ENCODE measurements around the gene PLXNA3.

The PLXNA3 gene

DNA sequence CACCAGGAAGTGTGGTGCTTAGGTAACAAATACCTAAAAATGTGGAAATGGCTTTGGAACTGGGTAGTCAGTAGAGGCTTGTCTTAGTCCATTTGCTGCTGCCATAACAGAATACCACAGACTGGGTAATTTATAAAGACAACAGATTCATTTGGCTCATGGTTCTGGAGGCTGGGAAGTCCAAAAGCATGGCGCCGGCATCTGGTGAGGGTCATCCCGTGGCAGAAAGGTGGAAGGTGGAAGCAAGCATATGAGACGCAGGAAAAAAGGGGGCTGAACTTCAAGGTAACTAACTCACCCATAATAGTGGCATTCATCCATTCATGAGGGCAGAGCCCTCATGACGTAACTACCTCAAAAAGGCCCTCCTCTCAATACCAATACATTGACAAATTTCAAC lies 51.4 kb downstream of the PLXNA3 start:
- H3K36me3 ChIP-seq (ENCODE audit: control insufficient read depth in 2 of 2, insufficient read depth in 2 of 2, low read length in 2 of 2): peaks cover 3 to 16% of the 10 kb centered on the region in 2 donors
- H3K9ac ChIP-seq (ENCODE audit: low read depth in 1 of 2, low read length in 2 of 2): no peak overlapping the region
- peaks cover 0 to 2% of the 10 kb centered on the region in 2 donors for H3K27me3 ChIP-seq (ENCODE audit: control insufficient read depth in 2 of 2, insufficient read depth in 2 of 2, low read length in 2 of 2)
- no peak overlapping the region for H3K4me3 ChIP-seq (ENCODE audit: low read length in 2 of 2)
- no peak overlapping the region for H3K27ac ChIP-seq (ENCODE audit: low read depth in 2 of 2, low read length in 2 of 2)
- no peaks in the 10 kb centered on the region for H3K4me1 ChIP-seq (ENCODE audit: control insufficient read depth in 2 of 2, insufficient read depth in 2 of 2, low read length in 2 of 2)
- peaks cover 0 to 2% of the 10 kb centered on the region in 2 donors for H3K9me3 ChIP-seq (ENCODE audit: control insufficient read depth in 2 of 2, low read length in 2 of 2)

- Histone ChIP-seq H3K4me1 (ENCODE audit: control insufficient read depth in 2 of 2, insufficient read depth in 2 of 2, low read length in 2 of 2) (peaks cover 0 to under 1% of the 10 kb centered on the region in 2 donors), H3K9me3 (ENCODE audit: control insufficient read depth in 2 of 2, low read length in 2 of 2) (peaks cover 0 to 2% of the 10 kb centered on the region in 2 donors), H3K36me3 (ENCODE audit: control insufficient read depth in 2 of 2, insufficient read depth in 2 of 2, low read length in 2 of 2) (peaks cover 3 to 7% of the 10 kb centered on the region in 2 donors), H3K27ac (ENCODE audit: low read depth in 2 of 2, low read length in 2 of 2) (no peak overlapping the region), H3K4me3 (ENCODE audit: low read length in 2 of 2) (no peak overlapping the region), H3K9ac (ENCODE audit: low read depth in 1 of 2, low read length in 2 of 2) (no peak overlapping the region), H3K27me3 (ENCODE audit: control insufficient read depth in 2 of 2, insufficient read depth in 2 of 2, low read length in 2 of 2) (no peaks in the 10 kb centered on the region)
Measured at GRCh38 chrX:154511761-154512160, 53.7 kb downstream of the PLXNA3 start.

DNA sequence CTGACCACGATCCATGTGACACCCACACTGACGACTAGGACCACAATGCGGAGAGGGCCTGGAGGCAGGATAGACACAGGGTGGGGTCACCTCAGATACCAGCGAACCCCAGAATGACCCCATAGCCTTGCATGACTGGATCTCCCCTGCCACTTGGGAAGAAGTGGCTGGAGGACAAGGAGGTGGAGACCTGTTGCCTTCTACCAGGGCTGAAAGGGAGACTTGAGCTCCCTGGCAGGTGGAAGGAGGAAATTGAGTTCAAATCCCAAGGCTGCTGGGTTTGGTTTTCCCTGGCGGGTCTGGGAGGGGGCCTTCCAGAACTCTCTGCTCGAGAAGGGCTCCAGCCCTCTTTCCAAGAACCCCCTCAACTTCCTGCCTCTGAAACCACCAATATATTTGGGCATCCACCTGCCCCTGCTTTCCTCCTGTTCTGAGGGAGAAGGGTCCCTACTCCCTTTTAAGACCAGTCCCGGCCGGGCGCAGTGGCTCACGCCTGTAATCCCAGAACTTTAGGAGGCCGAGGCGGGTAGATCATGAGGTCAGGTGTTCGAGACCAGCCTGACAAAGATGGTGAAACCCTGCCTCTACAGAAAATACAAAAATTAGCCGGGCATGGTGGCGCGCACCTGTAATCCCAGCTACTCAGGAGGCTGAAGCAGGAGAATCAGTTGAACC lies 54.9 kb downstream of the PLXNA3 start:
- H3K9ac ChIP-seq (ENCODE audit: low read depth in 1 of 2, low read length in 2 of 2): no peak overlapping the region
- peaks cover 4 to 11% of the 10 kb centered on the region in 2 donors for H3K4me1 ChIP-seq (ENCODE audit: control insufficient read depth in 2 of 2, insufficient read depth in 2 of 2, low read length in 2 of 2)
- peaks cover 3% of the 10 kb centered on the region in 2 donors for H3K36me3 ChIP-seq (ENCODE audit: control insufficient read depth in 2 of 2, insufficient read depth in 2 of 2, low read length in 2 of 2)
- no peak overlapping the region for H3K27ac ChIP-seq (ENCODE audit: low read depth in 2 of 2, low read length in 2 of 2)
- no peak overlapping the region for H3K4me3 ChIP-seq (ENCODE audit: low read length in 2 of 2)
- H3K9me3 ChIP-seq (ENCODE audit: control insufficient read depth in 2 of 2, low read length in 2 of 2): peaks cover 0 to 2% of the 10 kb centered on the region in 2 donors
- no peaks in the 10 kb centered on the region for H3K27me3 ChIP-seq (ENCODE audit: control insufficient read depth in 2 of 2, insufficient read depth in 2 of 2, low read length in 2 of 2)

DNA sequence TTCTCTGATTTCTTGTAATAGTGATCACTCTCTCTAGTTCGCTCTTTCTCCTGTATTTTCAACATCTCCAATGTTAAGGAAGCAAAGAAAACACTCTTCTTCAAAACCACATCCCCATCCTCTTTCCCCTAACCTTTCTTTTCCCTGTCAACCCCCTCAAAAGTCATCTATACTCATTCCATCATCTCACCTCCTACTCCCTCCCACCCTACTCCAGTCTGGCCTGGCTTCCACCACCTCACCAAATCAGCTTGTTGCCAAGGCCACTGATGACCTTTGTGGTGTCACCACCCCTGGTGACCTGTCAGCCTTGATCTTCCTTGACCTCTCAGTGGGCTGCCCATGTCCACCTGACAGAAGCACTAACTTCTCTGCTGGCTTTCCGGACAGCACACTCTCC lies 55.6 kb downstream of the PLXNA3 start:
- Histone ChIP-seq H3K4me1 (ENCODE audit: control insufficient read depth in 2 of 2, insufficient read depth in 2 of 2, low read length in 2 of 2) (peaks cover 7 to 14% of the 10 kb centered on the region in 2 donors), H3K27me3 (ENCODE audit: control insufficient read depth in 2 of 2, insufficient read depth in 2 of 2, low read length in 2 of 2) (no peaks in the 10 kb centered on the region), H3K4me3 (ENCODE audit: low read length in 2 of 2) (no peak overlapping the region), H3K27ac (ENCODE audit: low read depth in 2 of 2, low read length in 2 of 2) (no peak overlapping the region), H3K9ac (ENCODE audit: low read depth in 1 of 2, low read length in 2 of 2) (no peak overlapping the region), H3K36me3 (ENCODE audit: control insufficient read depth in 2 of 2, insufficient read depth in 2 of 2, low read length in 2 of 2) (peaks cover 2 to 3% of the 10 kb centered on the region in 2 donors), H3K9me3 (ENCODE audit: control insufficient read depth in 2 of 2, low read length in 2 of 2) (peaks cover 0 to 2% of the 10 kb centered on the region in 2 donors)

DNA sequence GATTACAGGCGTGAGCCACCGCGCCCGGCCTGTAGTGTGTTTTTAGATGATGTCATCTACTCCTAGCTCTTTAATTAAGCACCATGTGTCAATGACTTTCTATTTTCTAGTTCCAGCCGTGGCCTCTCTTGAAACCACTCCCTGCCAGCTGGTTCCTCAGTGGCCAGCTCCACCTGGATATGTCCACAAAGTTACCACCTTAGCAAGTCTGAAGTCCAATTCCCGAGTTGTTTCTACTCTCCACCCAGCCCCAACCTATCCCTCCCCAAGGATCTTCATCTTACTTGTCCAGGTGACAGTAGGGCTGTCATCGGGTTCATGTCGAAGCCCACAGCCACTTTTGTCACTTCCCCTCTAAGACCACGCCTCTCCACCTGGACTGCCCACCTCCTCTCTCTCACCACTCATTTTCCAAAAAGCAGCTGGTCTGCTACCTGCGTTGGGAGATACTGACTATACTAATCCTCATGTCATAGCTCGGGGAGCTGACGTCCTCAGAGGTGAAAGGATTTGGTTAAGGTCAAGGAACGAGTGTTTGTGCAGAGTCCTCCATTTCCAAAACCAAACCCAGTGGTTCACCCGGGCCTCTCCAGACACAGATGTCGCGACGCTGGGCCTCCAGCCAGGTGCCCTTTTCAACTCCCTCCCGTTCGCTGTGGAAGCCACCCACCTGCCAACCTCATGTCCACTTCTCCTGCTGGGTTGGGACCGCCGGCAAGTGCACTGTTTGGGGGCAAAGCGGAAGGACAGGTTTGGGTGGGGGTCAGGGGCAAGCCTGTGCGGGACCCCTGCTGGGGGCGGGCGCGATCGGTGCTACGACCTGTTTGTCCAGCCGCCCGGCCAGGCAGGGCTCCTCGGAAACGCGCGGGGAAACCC lies 57.2 kb downstream of the PLXNA3 start:
- no peaks in the 10 kb centered on the region for H3K9me3 ChIP-seq (ENCODE audit: control insufficient read depth in 2 of 2, low read length in 2 of 2)
- peaks cover 7 to 14% of the 10 kb centered on the region in 2 donors for H3K4me1 ChIP-seq (ENCODE audit: control insufficient read depth in 2 of 2, insufficient read depth in 2 of 2, low read length in 2 of 2)
- H3K36me3 ChIP-seq (ENCODE audit: control insufficient read depth in 2 of 2, insufficient read depth in 2 of 2, low read length in 2 of 2): no peaks in the 10 kb centered on the region
- peak overlapping the region; percentile 86 to 93 for H3K9ac ChIP-seq (ENCODE audit: low read depth in 1 of 2, low read length in 2 of 2)
- peak overlapping the region; percentile 95 to 98 for H3K27ac ChIP-seq (ENCODE audit: low read depth in 2 of 2, low read length in 2 of 2)
- peak overlapping the region; percentile 74 to 80 for H3K4me3 ChIP-seq (ENCODE audit: low read length in 2 of 2)
- H3K27me3 ChIP-seq (ENCODE audit: control insufficient read depth in 2 of 2, insufficient read depth in 2 of 2, low read length in 2 of 2): no peaks in the 10 kb centered on the region

GRCh38 chrX:154515966-154516655 lies 58.0 kb downstream of the PLXNA3 start, which contains the start of gene FAM3A:
Gene FAM3A, minus strand, starts transcription at chrX:154516232. Its CDS starts 460 bp downstream, at chrX:154515772.
- no peaks in the 10 kb centered on the region for H3K9me3 ChIP-seq (ENCODE audit: control insufficient read depth in 2 of 2, low read length in 2 of 2)
- H3K4me3 ChIP-seq (ENCODE audit: low read length in 2 of 2): peak within 1 kb of the TSS; percentile 80 to 85
- H3K27ac ChIP-seq (ENCODE audit: low read depth in 2 of 2, low read length in 2 of 2): peak within 1 kb of the TSS; percentile 95 to 98
- peaks cover 7 to 14% of the 10 kb centered on the region in 2 donors for H3K4me1 ChIP-seq (ENCODE audit: control insufficient read depth in 2 of 2, insufficient read depth in 2 of 2, low read length in 2 of 2)
- H3K36me3 ChIP-seq (ENCODE audit: control insufficient read depth in 2 of 2, insufficient read depth in 2 of 2, low read length in 2 of 2): no peaks in the 10 kb centered on the region
- no peaks in the 10 kb centered on the region for H3K27me3 ChIP-seq (ENCODE audit: control insufficient read depth in 2 of 2, insufficient read depth in 2 of 2, low read length in 2 of 2)
- peak within 1 kb of the TSS; percentile 90 to 93 for H3K9ac ChIP-seq (ENCODE audit: low read depth in 1 of 2, low read length in 2 of 2)

DNA sequence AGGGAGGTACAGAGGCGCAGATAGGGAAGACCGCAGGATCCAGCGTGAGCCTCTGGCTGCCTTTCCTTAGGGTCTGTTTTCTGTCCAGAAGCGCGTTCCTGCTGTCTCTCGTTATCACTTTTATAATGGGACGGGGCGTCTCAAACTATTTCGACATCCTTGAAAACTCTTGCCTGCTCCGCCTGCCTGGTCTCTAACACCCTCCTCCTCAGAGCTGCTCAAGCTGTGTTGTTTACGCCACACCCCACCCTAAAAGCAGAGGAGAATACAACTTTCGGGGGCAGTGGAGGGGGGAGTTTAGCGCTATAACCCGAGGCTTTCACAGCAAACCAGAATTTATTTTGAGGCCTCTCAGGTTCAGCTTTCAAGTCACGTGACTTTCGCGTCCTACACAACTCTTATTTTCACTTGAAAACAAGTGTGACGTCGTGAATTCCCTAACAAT lies 58.6 kb downstream of the PLXNA3 start:
- H3K27me3 ChIP-seq (ENCODE audit: control insufficient read depth in 2 of 2, insufficient read depth in 2 of 2, low read length in 2 of 2): no peaks in the 10 kb centered on the region
- peak overlapping the region; percentile 78 to 85 for H3K4me3 ChIP-seq (ENCODE audit: low read length in 2 of 2)
- H3K27ac ChIP-seq (ENCODE audit: low read depth in 2 of 2, low read length in 2 of 2): peak overlapping the region; percentile 95 to 98
- peaks cover 7 to 14% of the 10 kb centered on the region in 2 donors for H3K4me1 ChIP-seq (ENCODE audit: control insufficient read depth in 2 of 2, insufficient read depth in 2 of 2, low read length in 2 of 2)
- H3K9ac ChIP-seq (ENCODE audit: low read depth in 1 of 2, low read length in 2 of 2): peak overlapping the region; percentile 77 to 90
- no peaks in the 10 kb centered on the region for H3K36me3 ChIP-seq (ENCODE audit: control insufficient read depth in 2 of 2, insufficient read depth in 2 of 2, low read length in 2 of 2)
- H3K9me3 ChIP-seq (ENCODE audit: control insufficient read depth in 2 of 2, low read length in 2 of 2): no peaks in the 10 kb centered on the region

DNA sequence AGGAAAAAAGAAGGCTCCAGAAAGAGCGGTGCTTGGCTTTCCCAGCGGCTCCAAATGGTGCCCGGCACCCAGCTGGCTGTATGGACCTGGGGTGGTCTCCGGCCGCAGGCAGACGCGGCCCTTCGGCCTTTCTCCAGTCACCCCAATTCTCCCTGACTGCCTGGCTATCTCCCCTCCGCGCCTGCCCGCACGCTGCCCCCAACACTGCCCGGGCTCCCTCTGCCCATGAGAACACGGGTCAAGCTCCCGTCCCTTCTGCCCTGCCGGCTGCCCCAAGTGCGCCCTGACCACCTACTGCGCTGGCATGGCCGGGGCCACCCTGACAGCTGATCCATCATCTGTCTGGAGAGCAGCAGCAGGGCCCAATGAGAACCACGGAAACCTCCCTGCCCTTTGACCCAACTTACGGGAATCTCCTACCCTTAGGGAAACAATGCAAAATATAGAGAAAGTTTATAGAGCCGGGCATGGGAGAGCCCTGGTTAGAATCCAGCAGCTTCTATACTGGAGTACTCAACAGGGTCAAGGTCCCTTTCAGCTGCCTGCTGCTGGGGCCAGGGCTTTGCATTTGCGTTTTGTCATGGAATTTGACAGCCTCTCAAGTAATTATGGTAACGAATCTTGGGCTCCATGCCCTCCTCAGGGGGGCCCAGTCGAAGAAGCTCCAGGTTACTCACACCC lies 59.2 kb downstream of the PLXNA3 start:
- H3K9ac ChIP-seq (ENCODE audit: low read depth in 1 of 2, low read length in 2 of 2): peak overlapping the region; percentile 77 to 90
- H3K4me3 ChIP-seq (ENCODE audit: low read length in 2 of 2): peak overlapping the region; percentile 78 to 85
- H3K9me3 ChIP-seq (ENCODE audit: control insufficient read depth in 2 of 2, low read length in 2 of 2): no peaks in the 10 kb centered on the region
- peak overlapping the region; percentile 95 to 98 for H3K27ac ChIP-seq (ENCODE audit: low read depth in 2 of 2, low read length in 2 of 2)
- H3K4me1 ChIP-seq (ENCODE audit: control insufficient read depth in 2 of 2, insufficient read depth in 2 of 2, low read length in 2 of 2): peaks cover 7 to 14% of the 10 kb centered on the region in 2 donors
- H3K36me3 ChIP-seq (ENCODE audit: control insufficient read depth in 2 of 2, insufficient read depth in 2 of 2, low read length in 2 of 2): no peaks in the 10 kb centered on the region
- no peaks in the 10 kb centered on the region for H3K27me3 ChIP-seq (ENCODE audit: control insufficient read depth in 2 of 2, insufficient read depth in 2 of 2, low read length in 2 of 2)

GRCh38 chrX:154519389-154519788 lies 61.3 kb downstream of the PLXNA3 start:
- Histone ChIP-seq H3K4me3 (ENCODE audit: low read length in 2 of 2) (no peak overlapping the region), H3K9me3 (ENCODE audit: control insufficient read depth in 2 of 2, low read length in 2 of 2) (no peaks in the 10 kb centered on the region)

More at GRCh38 chrX:154519389-154519788, 61.3 kb downstream of the PLXNA3 start:
- Histone ChIP-seq H3K9ac (ENCODE audit: low read depth in 1 of 2, low read length in 2 of 2) (no peak overlapping the region), H3K36me3 (ENCODE audit: control insufficient read depth in 2 of 2, insufficient read depth in 2 of 2, low read length in 2 of 2) (no peaks in the 10 kb centered on the region), H3K27me3 (ENCODE audit: control insufficient read depth in 2 of 2, insufficient read depth in 2 of 2, low read length in 2 of 2) (no peaks in the 10 kb centered on the region), H3K27ac (ENCODE audit: low read depth in 2 of 2, low read length in 2 of 2) (no peak overlapping the region), H3K4me1 (ENCODE audit: control insufficient read depth in 2 of 2, insufficient read depth in 2 of 2, low read length in 2 of 2) (peaks cover 7 to 14% of the 10 kb centered on the region in 2 donors)
